GM18517 (cell line): Measurements from ENCODE around the gene WDR36.
A peak's percentile ranks its signal among the peaks of the same experiment; 100 is the strongest.

Source experiments
- ATAC-seq: cut with Tn5 transposase; IDR thresholded peaks from one replicate; pipeline ENCODE4 v1.9.1; 2021; ENCODE audit warnings: mild to moderate bottlenecking, moderate library complexity; ENCODE audit not compliant: unreplicated experiment

Gene WDR36

DNA sequence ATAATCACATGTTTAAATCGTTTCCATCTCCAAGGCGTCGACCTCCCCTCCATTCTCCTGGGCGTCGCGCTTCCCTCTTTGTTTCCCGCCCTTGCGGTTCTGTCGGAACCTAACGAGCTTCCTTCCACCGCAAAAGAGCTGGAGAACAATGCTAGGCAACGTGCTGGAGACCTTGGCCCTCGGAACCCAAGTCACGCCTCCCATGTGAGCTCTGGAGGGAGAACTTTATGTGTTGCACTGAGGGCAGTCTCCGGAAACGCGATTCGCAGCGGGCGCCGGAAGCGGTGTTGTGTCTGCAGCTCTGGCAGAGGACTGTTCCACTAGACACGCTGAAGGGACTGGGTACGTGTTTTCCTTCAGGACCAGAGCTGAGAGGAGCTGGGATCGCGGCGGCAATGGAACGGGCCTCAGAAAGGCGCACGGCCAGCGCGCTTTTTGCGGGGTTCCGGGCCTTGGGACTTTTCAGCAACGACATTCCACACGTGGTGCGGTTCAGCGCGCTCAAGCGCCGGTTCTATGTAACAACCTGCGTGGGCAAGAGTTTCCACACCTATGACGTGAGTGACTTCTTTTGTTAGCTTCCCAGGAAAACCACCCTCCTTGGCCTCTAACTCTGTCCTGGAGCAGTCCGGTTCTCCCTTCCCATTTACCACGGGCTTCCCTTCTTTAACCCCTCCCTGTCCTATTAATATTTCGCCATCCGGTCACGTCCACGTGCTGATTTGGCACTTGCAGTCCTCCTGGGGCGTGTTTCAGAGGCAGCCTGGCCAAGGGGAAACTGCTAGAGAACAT, at the start of gene WDR36:
TSS of gene WDR36 (plus strand) at position 287 of the 792 bp plus-strand sequence. CDS start at position 396, 109 bp downstream.
- ATAC-seq, result peak; percentile 86

- no peak for ATAC-seq
Measured at GRCh38 chr5:111043712-111044506, 48.2 kb upstream of the WDR36 start.

DNA sequence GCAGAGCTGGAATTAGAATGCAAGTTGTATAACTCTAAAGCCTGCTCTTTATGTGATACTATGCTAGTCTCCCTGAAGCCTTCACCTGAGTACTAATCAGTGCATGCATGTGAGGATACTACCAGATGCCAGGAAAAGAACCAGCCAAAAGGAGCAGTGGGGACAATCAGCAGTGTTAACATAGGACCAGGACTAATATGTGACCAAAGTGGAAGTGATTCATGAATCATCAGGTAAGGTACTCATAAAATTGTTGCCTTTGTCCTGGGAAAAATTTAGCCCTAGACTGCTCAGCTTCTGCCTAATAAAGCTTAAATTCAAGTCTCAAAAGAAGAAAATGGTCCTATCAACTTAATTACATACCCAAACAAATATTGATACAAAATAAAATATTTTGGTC, 34.1 kb upstream of the WDR36 start:
- no peak for ATAC-seq

DNA sequence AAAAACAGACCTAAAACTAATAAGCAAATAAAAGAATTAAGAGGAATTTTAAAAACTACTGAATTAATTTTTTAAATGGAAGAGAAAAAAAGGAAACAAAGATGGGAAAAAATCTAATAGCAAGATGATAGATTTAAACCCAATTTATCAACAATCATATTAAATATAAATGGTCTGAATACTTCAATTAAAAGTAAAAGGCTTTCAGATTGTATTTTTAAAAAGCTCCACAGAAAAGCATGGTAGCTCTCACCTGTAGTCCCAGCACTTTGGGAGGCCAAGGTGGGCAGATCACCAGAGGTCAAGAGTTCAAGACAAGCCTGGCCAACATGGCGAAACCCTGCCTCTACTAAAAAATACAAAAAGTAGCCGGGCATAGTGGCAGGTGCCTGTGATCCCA, 32.0 kb upstream of the WDR36 start:
- no peak for ATAC-seq

GRCh38 chr5:111061618-111062017, 30.5 kb upstream of the WDR36 start:
- ATAC-seq, result no peak

DNA sequence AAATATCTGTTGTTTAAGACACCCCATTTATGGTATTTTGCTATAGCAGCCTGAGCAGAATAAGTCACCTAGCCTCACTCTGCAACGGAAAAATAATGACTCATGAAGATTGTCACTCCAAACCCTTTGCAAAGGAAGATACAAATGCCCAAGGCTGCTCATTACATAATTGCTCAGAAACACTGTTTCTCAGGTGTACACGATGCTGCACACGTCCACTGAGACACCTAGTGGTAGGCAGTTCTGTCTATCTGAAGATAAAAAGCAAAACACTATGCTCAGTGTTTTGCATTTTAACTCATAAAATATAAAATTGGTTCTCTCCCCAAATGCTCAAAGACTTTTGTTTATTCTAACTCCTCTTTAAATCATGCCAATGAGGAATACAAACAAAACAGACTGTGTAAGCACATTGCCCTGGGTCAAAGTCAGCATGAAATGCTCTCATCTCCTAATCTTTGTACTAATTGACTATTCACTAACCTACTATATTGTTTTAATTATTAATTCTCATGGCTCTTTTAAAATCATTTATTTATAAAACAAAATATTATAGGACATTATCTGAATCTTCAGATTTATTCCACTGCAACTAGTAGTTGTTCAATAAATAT, 28.3 kb upstream of the WDR36 start:
- no peak for ATAC-seq

- no peak for ATAC-seq
Measured at GRCh38 chr5:111066261-111066938, 25.7 kb upstream of the WDR36 start.

- ATAC-seq, result no peak
Measured at GRCh38 chr5:111068213-111068612, 23.9 kb upstream of the WDR36 start.

- no peak for ATAC-seq
Measured at GRCh38 chr5:111069839-111070238, 22.3 kb upstream of the WDR36 start.

DNA sequence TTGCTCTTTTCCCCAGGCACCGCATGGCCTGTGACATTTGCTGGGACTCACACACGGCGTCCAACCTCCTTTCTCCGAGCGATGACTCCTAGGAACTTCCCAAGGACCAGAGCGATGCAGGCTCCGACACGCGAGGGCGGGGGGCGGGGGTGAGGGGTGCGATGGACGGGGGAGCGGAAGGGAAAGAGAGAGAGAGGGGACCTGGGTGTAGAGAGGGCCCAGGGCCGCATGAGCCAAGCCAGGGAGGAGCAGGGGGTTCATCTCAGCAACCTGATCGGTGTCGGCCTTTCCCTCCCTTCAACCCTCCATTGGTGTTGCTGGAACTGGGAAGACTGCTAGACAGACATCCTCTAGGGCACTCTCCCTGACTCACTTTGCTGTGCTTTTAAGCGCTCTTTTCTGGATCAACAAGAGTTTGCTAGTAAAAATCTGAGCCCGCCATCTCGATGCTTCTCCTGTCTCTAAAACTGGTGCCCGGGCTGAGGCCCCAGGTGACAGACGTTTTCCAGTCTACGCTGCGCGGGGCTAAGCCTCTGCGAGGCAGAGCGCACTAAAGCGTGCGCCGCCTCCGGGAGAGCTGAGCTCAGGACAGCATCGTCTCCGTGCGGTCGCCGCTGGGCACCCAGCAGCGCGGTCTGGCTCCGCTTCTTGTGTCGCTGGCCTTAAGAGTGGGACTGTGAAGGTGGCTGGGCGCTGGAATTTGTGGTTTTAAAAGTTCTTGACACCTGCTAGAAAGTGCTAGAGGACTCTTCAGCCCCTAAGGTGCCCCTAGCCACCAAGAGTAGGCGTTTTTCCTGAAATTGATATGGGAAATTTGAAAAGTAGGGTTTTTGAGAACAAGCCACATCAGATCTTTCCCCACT, 21.6 kb upstream of the WDR36 start:
- ATAC-seq, result no peak

- no peak for ATAC-seq
Measured at GRCh38 chr5:111071413-111071812, 20.7 kb upstream of the WDR36 start, which contains the start of gene TSLP. TSS of gene TSLP (plus strand) at chr5:111071713. CDS start at chr5:111071891, 178 bp downstream.

- ATAC-seq, result peak; percentile 73
Measured at GRCh38 chr5:111072949-111073682, 19.0 kb upstream of the WDR36 start.

- ATAC-seq, result no peak
Measured at GRCh38 chr5:111074244-111074643, 17.9 kb upstream of the WDR36 start.

DNA sequence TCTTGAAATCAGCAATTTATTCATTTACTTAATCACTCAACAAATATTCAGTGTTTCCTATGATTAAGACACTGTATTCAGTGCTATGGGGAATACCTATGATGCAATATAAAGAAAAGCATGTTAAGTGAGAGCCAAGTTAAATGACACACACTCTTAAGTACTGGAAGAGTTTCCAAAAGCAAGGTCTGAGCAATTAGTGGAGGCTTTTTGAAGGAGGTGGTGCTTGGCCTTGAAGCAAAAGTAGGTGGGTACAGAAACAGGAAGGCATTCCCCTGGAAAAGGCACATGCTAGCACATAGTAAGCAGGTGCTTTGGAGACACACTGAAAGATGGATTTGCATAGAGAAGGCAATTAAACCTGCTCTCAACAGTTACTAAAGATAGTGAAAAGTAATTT, 16.6 kb upstream of the WDR36 start:
- no peak for ATAC-seq

DNA sequence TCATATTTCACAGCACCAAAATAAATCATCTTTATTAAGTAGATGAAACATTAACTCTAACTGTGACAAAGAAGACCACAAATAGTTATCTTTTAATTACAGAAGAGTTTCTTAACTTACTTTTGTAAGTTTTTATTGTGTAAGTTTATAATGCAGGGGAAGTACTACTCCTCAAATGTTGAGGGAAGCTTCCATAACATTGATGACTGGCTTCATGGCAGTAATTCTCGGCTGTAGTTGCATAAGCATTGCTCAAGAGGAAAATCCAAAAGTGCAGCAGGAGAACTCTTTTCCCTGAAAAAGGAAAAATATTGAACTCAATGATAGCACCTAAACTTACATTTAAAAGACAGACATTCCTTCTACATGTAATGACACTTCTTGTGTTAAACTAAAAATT, 16.1 kb upstream of the WDR36 start:
- no peak for ATAC-seq

- no peak for ATAC-seq
Measured at GRCh38 chr5:111077678-111078077, 14.5 kb upstream of the WDR36 start.

DNA sequence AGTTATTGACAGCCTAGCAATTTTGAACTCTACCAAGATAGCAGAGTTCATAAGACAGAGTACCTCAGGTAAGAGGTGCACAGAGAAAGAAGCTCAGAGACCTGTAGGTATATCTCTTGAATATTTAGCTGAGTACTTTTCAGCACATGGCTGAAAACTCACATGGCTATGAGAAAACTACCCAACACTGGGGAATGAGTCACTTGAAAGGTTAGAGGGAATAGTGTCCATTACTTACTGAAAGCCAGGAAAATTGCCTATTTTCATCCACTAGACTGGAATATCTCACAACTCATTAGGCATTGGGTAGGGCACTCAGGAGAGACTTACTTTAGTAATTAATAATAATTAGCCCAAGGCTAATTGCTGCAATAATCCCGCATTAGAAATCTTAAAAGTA, 12.3 kb upstream of the WDR36 start:
- ATAC-seq, result no peak

- ATAC-seq, result no peak
Measured at GRCh38 chr5:111083323-111083722, 8.8 kb upstream of the WDR36 start.

DNA sequence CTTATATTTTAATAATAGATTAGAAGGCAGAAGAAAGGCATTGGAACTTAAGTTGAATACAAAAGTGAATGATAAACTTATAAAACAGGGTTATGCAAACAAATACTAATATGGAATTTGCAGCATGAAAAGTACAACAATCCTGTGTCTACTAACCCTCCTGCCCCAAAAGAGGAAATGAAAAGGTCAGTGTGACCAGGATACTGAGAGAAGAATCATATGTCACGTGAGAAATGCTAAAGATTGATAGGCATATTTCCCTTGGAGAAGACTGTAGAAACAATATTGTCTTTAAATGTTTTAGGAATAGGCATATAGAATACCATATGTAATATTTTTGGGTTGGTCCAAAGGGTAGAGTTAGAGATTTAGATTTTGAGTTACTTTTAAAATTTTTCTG, 3.8 kb downstream of the WDR36 start:
- no peak for ATAC-seq
